Caco-2 (cell line): ENCODE results near the gene PSMD1. TPM values are rescaled to one million over a fixed set of nuclear protein-coding genes. Genes with fewer than 3 reads are reported as not detected.

Experiments used
- BruUV-seq: library from RNA; stranded (reverse); fragments of 400-500 nt; replicated peaks from 2 replicates; lab custom pipeline; 2021; lab: Mats Ljungman, UMichigan
- CTCF ChIA-PET: fragments of 300-600 bp; sonication (Branson Sonifier 250); formaldehyde crosslinking; loops from one replicate; lab custom pipeline; 2022; ENCODE audit warnings: antibody characterized with exemption; lab: Charles Lee
- POLR2A ChIA-PET: fragments of 300-600 bp; sonication (Branson Sonifier 250); formaldehyde crosslinking; loops from one replicate; lab custom pipeline; 2022; ENCODE audit warnings: antibody characterized with exemption; lab: Charles Lee
- DNase-seq, 2 experiments: peaks; one replicate each; pipeline versions ENCODE4 v3.0.0 to v3.0.0-alpha.2; 2020 to 2022
- H3K27me3 ChIP-seq: replicated peaks from 2 replicates; pipeline ENCODE4 v1.6.0; 2011; ENCODE audit warnings: low read length; ENCODE audit not compliant: control insufficient read depth, insufficient read depth
- H3K36me3 ChIP-seq: 2 replicates; pipeline ENCODE4 v1.5.1; 2011; ENCODE audit warnings: low read length; ENCODE audit not compliant: control insufficient read depth, insufficient read depth
- H3K4me1 ChIP-seq: fragments of 250-450 bp; sonication (Bioruptor Pico); 2 replicates; pipeline ENCODE4 v1.5.1; 2020; ENCODE audit warnings: mild to moderate bottlenecking
- H3K4me3 ChIP-seq: 2 replicates; pipeline ENCODE4 v1.5.1; 2011; ENCODE audit warnings: low read depth, mild to moderate bottlenecking, control low read depth, low read length
- H3K9me3 ChIP-seq: fragments of 250-450 bp; sonication (Bioruptor Pico); 2 replicates; pipeline ENCODE4 v1.5.1; 2020; ENCODE audit warnings: mild to moderate bottlenecking, moderate library complexity
- H3K27ac Mint-ChIP-seq: one replicate; pipeline ENCODE4 v1.8.0; 2022; ENCODE audit warnings: mixed read lengths; ENCODE audit not compliant: unreplicated experiment
- H3K27me3 Mint-ChIP-seq: one replicate; pipeline ENCODE4 v1.8.0; 2022; ENCODE audit warnings: mixed read lengths; ENCODE audit not compliant: insufficient read depth, unreplicated experiment
- H3K36me3 Mint-ChIP-seq: one replicate; pipeline ENCODE4 v1.8.0; 2022; ENCODE audit warnings: mild to moderate bottlenecking, mixed read lengths; ENCODE audit not compliant: insufficient read depth, unreplicated experiment
- H3K4me1 Mint-ChIP-seq: one replicate; pipeline ENCODE4 v1.8.0; 2022; ENCODE audit warnings: low read depth, mixed read lengths; ENCODE audit not compliant: unreplicated experiment
- H3K4me3 Mint-ChIP-seq: one replicate; pipeline ENCODE4 v1.8.0; 2022; ENCODE audit warnings: mild to moderate bottlenecking, moderate library complexity, mixed read lengths; ENCODE audit not compliant: unreplicated experiment
- H3K9me3 Mint-ChIP-seq: one replicate; pipeline ENCODE4 v1.8.0; 2022; ENCODE audit warnings: mixed read lengths; ENCODE audit not compliant: unreplicated experiment
- CTCF ChIP-seq, 2 experiments: fragments of 200-600 bp in 1 of 2; IDR thresholded peaks; 1 replicate in 1 of 2; 2 replicates in 1 of 2; pipeline versions ENCODE4 v1.5.1 to v1.8.0; 2011 to 2022; ENCODE audit warnings: antibody characterized with exemption in 1 of 2, control low read depth in 1 of 2, inconsistent platforms in 1 of 2, low read depth in 1 of 2, low read length in 1 of 2, mild to moderate bottlenecking in 1 of 2, moderate library complexity in 1 of 2; ENCODE audit not compliant: insufficient read depth in 1 of 2, severe bottlenecking in 1 of 2, unreplicated experiment in 1 of 2
- intact Hi-C: fragments of 100-400 bp; cut with micrococcal nuclease; formaldehyde crosslinking; loops from one replicate; pipeline ENCODE4 v1.10.0; 2022; ENCODE audit not compliant: unreplicated experiment
- total RNA-seq: library from RNA; stranded (reverse); gene quantifications from 2 replicates; pipeline ENCODE4 v1.2.3, GENCODE V29; 2022

PSMD1 gene
- total RNA-seq, 1 experiment from 2014 or later: 126 TPM

DNA sequence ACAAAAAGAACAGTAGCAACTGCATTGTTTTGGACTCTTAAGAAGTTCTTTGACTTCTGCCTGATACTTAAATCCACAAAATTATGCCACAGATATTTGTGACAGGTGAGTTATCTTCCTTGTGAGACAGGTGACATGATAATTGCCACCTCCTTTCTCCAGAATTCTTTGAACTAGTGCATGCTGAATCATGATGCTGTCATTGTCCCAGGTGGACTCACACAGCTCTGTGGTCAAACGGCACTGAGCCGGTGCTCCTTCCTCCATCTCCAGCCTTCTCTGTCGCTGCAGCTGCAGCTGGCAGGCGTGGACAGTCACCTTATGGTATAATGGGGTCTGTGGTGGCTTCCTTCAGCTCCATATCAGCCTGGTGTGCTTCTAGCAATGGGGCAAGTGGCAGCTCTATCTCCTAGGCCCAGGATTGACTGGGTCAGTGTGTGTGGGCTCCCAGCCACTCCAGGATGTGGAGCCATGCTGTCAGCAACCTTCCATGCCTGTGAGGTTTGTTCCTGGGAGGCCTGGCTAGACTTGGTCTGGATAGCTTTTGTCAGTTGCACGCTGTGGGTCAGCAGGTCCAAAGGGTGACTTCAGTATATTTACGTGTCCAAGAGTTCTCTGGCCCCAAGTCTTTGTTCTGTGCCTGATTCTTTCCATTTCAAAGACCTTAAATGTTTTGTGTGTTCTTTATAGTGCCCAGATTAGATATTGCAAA lies 157.4 kb downstream of the PSMD1 start:
- no TSS peak for BruUV-seq
- no peak for DNase-seq
- ChIA-PET CTCF (no interaction called here), POLR2A (no interaction called here)
- Histone ChIP-seq H3K9me3 (no peaks in the 10 kb centered on the region), H3K4me1 (no peaks in the 10 kb centered on the region), H3K36me3 (no peaks in the 10 kb centered on the region), H3K27me3 (no peaks in the 10 kb centered on the region), H3K4me3 (no peak overlapping the region)
- H3K27ac Mint-ChIP-seq: no peak overlapping the region
- no peak for TF ChIP-seq CTCF (IDR thresholded peaks at IDR 0.05; ENCODE audit: insufficient read depth in 1 of 2, low read depth in 1 of 2, low read length in 1 of 2, severe bottlenecking in 1 of 2, unreplicated experiment in 1 of 2)
- H3K4me3 Mint-ChIP-seq: no peak overlapping the region
- intact Hi-C loops: no loop called here
- H3K4me1 Mint-ChIP-seq: no peaks in the 10 kb centered on the region
- H3K27me3 Mint-ChIP-seq: no peaks in the 10 kb centered on the region
- no peaks in the 10 kb centered on the region for H3K9me3 Mint-ChIP-seq
- H3K36me3 Mint-ChIP-seq: peaks cover 3% of the 10 kb centered on the region

DNA sequence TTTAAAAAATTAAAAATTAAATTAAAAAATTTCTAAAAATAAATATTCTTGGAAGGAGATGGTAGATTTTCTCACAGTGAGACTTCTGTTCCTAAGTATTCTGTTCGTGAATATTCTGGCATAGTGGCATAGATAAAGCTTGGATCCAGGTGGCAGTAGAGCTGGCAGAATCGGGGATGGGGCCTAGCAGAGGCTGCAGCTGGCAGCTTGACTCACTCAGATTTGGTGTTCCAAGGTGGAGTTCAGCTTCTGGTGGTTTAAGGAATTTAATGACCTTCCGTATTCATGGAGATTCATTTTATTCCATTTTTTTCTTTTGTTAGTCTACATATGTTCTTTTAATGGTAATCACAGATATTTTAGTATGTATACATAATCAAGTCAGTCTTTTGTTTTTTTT lies 161.7 kb downstream of the PSMD1 start:
- H3K4me3 ChIP-seq: no peak overlapping the region
- no peak overlapping the region for H3K4me3 Mint-ChIP-seq
- H3K27me3 ChIP-seq: no peaks in the 10 kb centered on the region
- ChIA-PET CTCF (no interaction called here), POLR2A (no interaction called here)
- H3K4me1 Mint-ChIP-seq: peaks cover under 1% of the 10 kb centered on the region
- H3K27me3 Mint-ChIP-seq: no peaks in the 10 kb centered on the region
- no peaks in the 10 kb centered on the region for H3K9me3 ChIP-seq
- peaks cover 6% of the 10 kb centered on the region for H3K36me3 Mint-ChIP-seq
- no peak for TF ChIP-seq CTCF (IDR thresholded peaks at IDR 0.05; ENCODE audit: insufficient read depth in 1 of 2, low read depth in 1 of 2, low read length in 1 of 2, severe bottlenecking in 1 of 2, unreplicated experiment in 1 of 2)
- H3K36me3 ChIP-seq: no peaks in the 10 kb centered on the region
- no TSS peak for BruUV-seq
- H3K9me3 Mint-ChIP-seq: no peaks in the 10 kb centered on the region
- no peak for DNase-seq
- intact Hi-C loops: no loop called here
- no peaks in the 10 kb centered on the region for H3K4me1 ChIP-seq
- H3K27ac Mint-ChIP-seq: no peak overlapping the region

- H3K4me3 ChIP-seq: no peak overlapping the region
- Mint-ChIP-seq H3K4me3 (no peak overlapping the region), H3K27ac (no peak overlapping the region), H3K36me3 (peaks cover 6% of the 10 kb centered on the region), H3K27me3 (no peaks in the 10 kb centered on the region), H3K9me3 (no peaks in the 10 kb centered on the region), H3K4me1 (peaks cover 6% of the 10 kb centered on the region)
- BruUV-seq: no TSS peak
- intact Hi-C loops: no loop called here
- no peaks in the 10 kb centered on the region for H3K4me1 ChIP-seq
- H3K36me3 ChIP-seq: no peaks in the 10 kb centered on the region
- no peak for TF ChIP-seq CTCF (IDR thresholded peaks at IDR 0.05; ENCODE audit: insufficient read depth in 1 of 2, low read depth in 1 of 2, low read length in 1 of 2, severe bottlenecking in 1 of 2, unreplicated experiment in 1 of 2)
- POLR2A ChIA-PET: no interaction called here
- H3K9me3 ChIP-seq: no peaks in the 10 kb centered on the region
- no peak for DNase-seq
- H3K27me3 ChIP-seq: no peaks in the 10 kb centered on the region
- CTCF ChIA-PET: no interaction called here
Measured at GRCh38 chr2:231219289-231219688, 162.6 kb downstream of the PSMD1 start.
